Omental fat pad (tissue), 4 donors: ENCODE data around the gene DLG3. TPM values are rescaled to one million over a fixed set of nuclear protein-coding genes. Genes with fewer than 3 reads are reported as not detected.

Source experiments
- ATAC-seq: fragments of 150-250 bp; one replicate; pipeline ENCODE4 v1.9.1; 2016; ENCODE audit warnings: mild to moderate bottlenecking, moderate library complexity; ENCODE audit not compliant: low FRiP score
- DNase-seq: peaks from one replicate; pipeline ENCODE4 v3.0.0-alpha.2; 2019; ENCODE audit warnings: low spot score
- CTCF ChIP-seq, 3 donors: fragments of 450-650 bp; IDR thresholded peaks; one replicate each; pipeline ENCODE4 v1.5.1; 2016 to 2017; ENCODE audit warnings: antibody characterized with exemption in 3 of 3, mild to moderate bottlenecking in 3 of 3, moderate library complexity in 2 of 3
- total RNA-seq, 4 donors: library from RNA; depleted of rRNA; stranded (reverse); fragments of >200 nt; gene quantifications; one replicate each; pipeline ENCODE4 v1.1.0, GENCODE V29; 2016

DLG3 gene
- total RNA-seq, 4 donors from 2014 or later, result 3.7 to 7.8 (median 5.3) TPM

- no peak for DNase-seq
- ATAC-seq, result no peak
- no peak for TF ChIP-seq CTCF (IDR thresholded peaks at IDR 0.05)
Measured at GRCh38 chrX:70446380-70447350, 2.0 kb downstream of the DLG3 start.

GRCh38 chrX:70449457-70449966, 4.9 kb downstream of the DLG3 start:
- ATAC-seq (no peak), DNase-seq (no peak)
- no peak for TF ChIP-seq CTCF (IDR thresholded peaks at IDR 0.05)

- no peak for TF ChIP-seq CTCF (IDR thresholded peaks at IDR 0.05)
- DNase-seq, result no peak
- ATAC-seq, result peak; percentile 30
Measured at GRCh38 chrX:70452143-70452733, 7.6 kb downstream of the DLG3 start.

GRCh38 chrX:70453024-70453618, 8.5 kb downstream of the DLG3 start:
- no peak for TF ChIP-seq CTCF (IDR thresholded peaks at IDR 0.05)
- DNase-seq, result no peak
- no peak for ATAC-seq

GRCh38 chrX:70454441-70455365, 10.1 kb downstream of the DLG3 start:
- no peak for TF ChIP-seq CTCF (IDR thresholded peaks at IDR 0.05)
- DNase-seq, result peak; percentile 48
- peak; percentile 81 for ATAC-seq
